Measurements from ENCODE around the gene ERCC6.
A peak's percentile ranks its signal among the peaks of the same experiment; 100 is the strongest.

The ERCC6 gene

GRCh38 chr10:49508654-49509053 is 30.3 kb downstream of the ERCC6 start:
- DNase-seq = no peak

- DNase-seq = peak in 2 of 5 experiments; percentile 55 to 71
These were observed 30.7 kb downstream of the ERCC6 start for GRCh38 chr10:49508249-49508648.

- no peak for DNase-seq
These were observed 33.3 kb downstream of the ERCC6 start for GRCh38 chr10:49505589-49505988.

GRCh38 chr10:49505076-49505475 is 33.8 kb downstream of the ERCC6 start:
- DNase-seq = no peak

- no peak for DNase-seq
These were observed 34.4 kb downstream of the ERCC6 start for GRCh38 chr10:49504528-49504927.

- DNase-seq = no peak
These were observed 36.6 kb downstream of the ERCC6 start for GRCh38 chr10:49502358-49502757.

GRCh38 chr10:49500412-49500811 is 38.5 kb downstream of the ERCC6 start:
- no peak for DNase-seq

- peak in 1 of 5 experiments; percentile 54 for DNase-seq
These were observed 39.5 kb downstream of the ERCC6 start for GRCh38 chr10:49499305-49499851.

GRCh38 chr10:49498425-49498824 is 40.5 kb downstream of the ERCC6 start:
- no peak for DNase-seq

- no peak for DNase-seq
These were observed 41.6 kb downstream of the ERCC6 start for GRCh38 chr10:49497358-49497757.

- DNase-seq = no peak
These were observed 50.7 kb downstream of the ERCC6 start for GRCh38 chr10:49488056-49488717.

- no peak for DNase-seq
These were observed 52.2 kb downstream of the ERCC6 start for GRCh38 chr10:49486738-49487137.

GRCh38 chr10:49486009-49486408 is 52.9 kb downstream of the ERCC6 start:
- DNase-seq = no peak

GRCh38 chr10:49484486-49485235 is 54.3 kb downstream of the ERCC6 start:
- DNase-seq = no peak

- no peak for DNase-seq
These were observed 60.1 kb downstream of the ERCC6 start for GRCh38 chr10:49478819-49479218.

- DNase-seq = no peak
These were observed 64.0 kb downstream of the ERCC6 start for GRCh38 chr10:49474901-49475300.

- DNase-seq = no peak
These were observed 67.4 kb downstream of the ERCC6 start for GRCh38 chr10:49471532-49471931.

GRCh38 chr10:49465736-49466135 is 73.2 kb downstream of the ERCC6 start:
- no peak for DNase-seq

All from T-helper 2 cell (primary cell).